GM10266 (cell line): ENCODE measurements around the gene CP.

Experiments used
- DNase-seq: peaks from one replicate; pipeline ENCODE4 v3.0.0; 2012; ENCODE audit errors: extremely low spot score
- TF ChIP-seq, protein P1 (sequence below): IDR thresholded peaks from 2 replicates; pipeline ENCODE4 v1.5.1; 2012; ENCODE audit warnings: mild to moderate bottlenecking, low read depth; ENCODE audit not compliant: control insufficient read depth, insufficient read depth; ENCODE audit errors: missing control alignments

CP gene

DNA sequence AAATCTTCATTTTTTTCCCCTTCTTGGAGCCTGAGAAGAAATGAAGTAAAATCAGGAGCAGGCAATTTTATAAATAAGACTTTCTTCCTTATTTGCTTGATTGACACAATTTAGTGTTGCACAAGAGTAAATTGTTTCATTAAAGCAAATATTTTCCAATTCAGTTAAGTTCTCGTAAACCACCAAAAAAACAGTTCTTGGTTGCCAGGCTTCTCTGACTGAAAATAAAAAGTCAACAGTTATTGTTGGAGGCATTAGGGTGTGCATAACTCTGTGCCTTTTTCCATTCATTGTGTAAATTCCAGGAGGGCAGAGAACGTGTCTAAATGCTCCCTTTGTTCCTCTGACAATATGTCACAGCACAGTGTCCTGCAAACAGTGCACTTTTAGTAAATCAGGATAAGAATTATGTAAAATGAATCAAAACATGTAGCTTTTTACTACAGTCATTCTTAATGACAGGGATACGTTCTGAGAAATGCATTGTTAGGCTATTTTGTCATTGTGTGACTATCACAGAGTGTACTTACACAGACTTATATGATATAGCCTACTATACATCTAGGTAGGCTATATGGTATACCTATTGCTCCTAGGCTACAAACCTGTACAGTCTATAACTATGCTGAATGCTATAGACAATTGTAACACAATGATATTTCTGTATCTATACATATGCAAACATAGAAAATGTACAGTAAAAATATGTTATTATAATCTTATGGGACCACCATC, at the start of gene CP:
Gene CP (minus strand): TSS at position 47 of the 735 bp plus-strand sequence. CDS start 37 bp downstream, at position 10.
- TF ChIP-seq, protein P1, sequence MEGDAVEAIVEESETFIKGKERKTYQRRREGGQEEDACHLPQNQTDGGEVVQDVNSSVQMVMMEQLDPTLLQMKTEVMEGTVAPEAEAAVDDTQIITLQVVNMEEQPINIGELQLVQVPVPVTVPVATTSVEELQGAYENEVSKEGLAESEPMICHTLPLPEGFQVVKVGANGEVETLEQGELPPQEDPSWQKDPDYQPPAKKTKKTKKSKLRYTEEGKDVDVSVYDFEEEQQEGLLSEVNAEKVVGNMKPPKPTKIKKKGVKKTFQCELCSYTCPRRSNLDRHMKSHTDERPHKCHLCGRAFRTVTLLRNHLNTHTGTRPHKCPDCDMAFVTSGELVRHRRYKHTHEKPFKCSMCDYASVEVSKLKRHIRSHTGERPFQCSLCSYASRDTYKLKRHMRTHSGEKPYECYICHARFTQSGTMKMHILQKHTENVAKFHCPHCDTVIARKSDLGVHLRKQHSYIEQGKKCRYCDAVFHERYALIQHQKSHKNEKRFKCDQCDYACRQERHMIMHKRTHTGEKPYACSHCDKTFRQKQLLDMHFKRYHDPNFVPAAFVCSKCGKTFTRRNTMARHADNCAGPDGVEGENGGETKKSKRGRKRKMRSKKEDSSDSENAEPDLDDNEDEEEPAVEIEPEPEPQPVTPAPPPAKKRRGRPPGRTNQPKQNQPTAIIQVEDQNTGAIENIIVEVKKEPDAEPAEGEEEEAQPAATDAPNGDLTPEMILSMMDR, result no peak
- DNase-seq, result no peak

DNA sequence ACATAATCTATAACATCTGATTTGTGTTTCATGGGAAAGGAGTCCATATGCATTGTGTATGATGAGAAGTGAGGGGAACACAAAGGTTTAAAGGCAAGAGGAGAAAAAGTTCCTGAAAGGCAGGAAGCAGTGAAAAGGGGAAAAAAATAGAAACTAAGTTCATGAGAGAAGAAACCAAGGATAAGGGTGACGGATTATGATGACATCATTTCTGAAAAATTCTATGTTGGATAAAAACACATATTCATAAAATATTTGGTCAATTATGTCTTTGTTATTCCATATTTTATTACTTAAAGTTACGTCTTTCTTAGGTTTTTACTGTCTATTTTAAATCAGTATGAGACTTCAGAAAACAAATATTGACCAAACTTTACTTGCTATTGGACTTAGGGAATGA, 48.6 kb upstream of the CP start:
- DNase-seq, result no peak
- TF ChIP-seq, protein P1, result no peak

DNA sequence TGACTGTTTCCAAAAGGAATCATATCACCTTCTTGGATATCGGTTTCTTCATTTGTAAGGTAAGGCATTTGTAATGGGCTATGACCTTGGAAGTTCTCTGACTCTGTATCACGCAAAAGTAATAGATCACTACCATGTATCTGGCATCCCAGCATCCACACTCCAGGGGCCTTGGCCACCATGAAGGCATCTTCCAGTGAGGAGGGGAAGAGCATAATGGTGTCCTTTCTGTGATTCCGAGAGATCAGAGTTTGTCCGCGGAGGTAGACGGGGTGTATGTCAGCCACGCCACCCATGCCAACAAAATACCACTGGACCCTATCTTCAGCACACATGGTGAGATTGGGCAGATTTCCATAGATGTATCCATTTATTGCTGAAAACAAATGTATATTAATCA, 48.1 kb upstream of the CP start:
- DNase-seq, result no peak
- TF ChIP-seq, protein P1, result no peak

DNA sequence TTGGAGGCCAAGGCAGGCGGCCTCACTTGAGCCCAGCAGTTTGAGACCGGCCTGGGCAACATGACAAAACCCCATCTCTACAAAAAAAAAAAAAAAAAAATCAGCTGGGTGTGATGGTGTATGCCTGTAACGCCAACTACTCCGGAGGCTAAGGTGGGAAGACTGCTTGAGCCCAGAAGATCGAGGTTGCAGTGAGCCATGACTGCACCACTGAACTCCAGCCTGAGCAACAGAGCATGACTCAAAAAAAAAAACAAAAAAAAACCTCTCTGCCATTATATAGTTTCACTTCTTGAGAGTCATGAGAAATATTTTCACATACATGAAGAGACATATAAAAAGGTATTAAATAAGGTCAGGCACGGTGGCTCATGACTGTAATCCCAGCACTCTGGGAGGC, 45.9 kb upstream of the CP start:
- no peak for DNase-seq
- TF ChIP-seq, protein P1, result no peak

DNA sequence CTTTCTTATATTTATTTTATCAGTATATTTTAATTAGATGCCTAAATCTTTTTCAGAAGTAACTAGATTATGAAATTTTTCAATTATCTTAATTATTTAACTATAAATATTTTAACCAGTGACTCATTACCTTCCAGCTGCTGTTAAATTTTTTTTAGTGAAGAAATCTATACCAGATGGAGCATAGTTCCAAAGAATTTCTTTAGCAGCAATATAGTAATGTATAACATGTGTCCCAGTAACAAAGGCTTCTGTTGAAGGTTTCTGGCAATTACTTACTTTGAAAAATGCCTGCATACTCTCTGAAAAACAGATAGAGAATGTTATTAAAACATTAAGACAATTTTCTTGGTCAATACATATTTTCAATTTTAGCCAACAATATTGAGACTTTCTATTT, 45.1 kb upstream of the CP start:
- TF ChIP-seq, protein P1, result no peak

DNA sequence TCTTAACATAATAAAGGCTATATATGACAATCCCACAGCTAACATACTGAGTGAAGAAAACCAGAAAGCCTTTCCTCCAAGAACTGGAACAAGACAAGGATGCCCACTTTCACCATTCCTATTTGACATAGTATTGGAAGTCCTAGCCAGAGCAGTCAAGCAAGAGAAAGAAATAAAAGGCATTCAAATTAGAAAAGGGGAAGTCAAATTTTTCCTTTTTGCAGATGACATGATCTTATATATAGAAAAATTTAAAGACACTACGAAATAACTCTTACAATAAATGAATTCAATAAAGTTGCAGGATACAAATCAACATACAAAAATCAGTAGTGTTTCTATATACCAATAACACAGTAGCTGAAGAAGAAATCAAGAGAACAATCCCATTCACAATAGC, 42.2 kb upstream of the CP start:
- DNase-seq, result no peak
- TF ChIP-seq, protein P1, result no peak

More for the DNA sequence above, 45.1 kb upstream of the CP start:
- DNase-seq, result no peak

DNA sequence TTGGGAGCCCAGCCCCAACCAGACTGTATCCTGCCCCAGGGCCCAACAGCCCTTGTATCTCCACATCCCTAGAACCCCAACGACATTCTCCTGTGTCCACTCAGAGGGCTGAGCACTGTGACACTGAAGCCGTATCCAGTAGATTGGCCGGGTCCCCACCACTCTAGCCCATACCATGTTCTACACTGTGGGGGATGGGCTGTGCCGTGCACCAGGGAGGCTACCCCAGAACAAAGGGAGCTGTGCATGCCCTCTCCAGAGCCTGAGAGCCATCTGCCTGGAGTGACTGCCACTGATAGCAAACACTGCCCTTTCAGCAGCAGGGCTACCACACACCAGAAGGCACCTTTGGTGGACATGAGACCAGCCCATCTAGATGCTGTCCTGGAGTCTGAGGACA, 37.1 kb upstream of the CP start:
- DNase-seq, result no peak
- TF ChIP-seq, protein P1, result no peak
